HG03060 (cell line): ENCODE measurements around the gene VWA5B2.

Source experiments
- ATAC-seq: cut with Tn5 transposase; IDR thresholded peaks from one replicate; pipeline ENCODE4 v1.9.1; 2021; ENCODE audit warnings: low read depth, moderate number of reproducible peaks; ENCODE audit not compliant: unreplicated experiment

The VWA5B2 gene

GRCh38 chr3:184222521-184222920, 6.9 kb upstream of the VWA5B2 start:
- no peak for ATAC-seq

GRCh38 chr3:184223946-184224345, 5.4 kb upstream of the VWA5B2 start:
- ATAC-seq: no peak

GRCh38 chr3:184227481-184227935, 1.9 kb upstream of the VWA5B2 start:
- no peak for ATAC-seq

- ATAC-seq: no peak
Observed at GRCh38 chr3:184228376-184229137, 828 bp upstream of the VWA5B2 start.

GRCh38 chr3:184230081-184230602, 757 bp downstream of the VWA5B2 start:
- no peak for ATAC-seq

- ATAC-seq: no peak
Observed at GRCh38 chr3:184230603-184231528, 1.5 kb downstream of the VWA5B2 start.

GRCh38 chr3:184231671-184232070, 2.3 kb downstream of the VWA5B2 start:
- no peak for ATAC-seq

GRCh38 chr3:184233127-184233843, 3.9 kb downstream of the VWA5B2 start:
- ATAC-seq: no peak

GRCh38 chr3:184234224-184234623, 4.8 kb downstream of the VWA5B2 start:
- ATAC-seq: no peak

GRCh38 chr3:184234671-184235380, 5.4 kb downstream of the VWA5B2 start:
- ATAC-seq: no peak

- no peak for ATAC-seq
Observed at GRCh38 chr3:184235381-184236032, 6.1 kb downstream of the VWA5B2 start.

GRCh38 chr3:184236033-184236410, 6.6 kb downstream of the VWA5B2 start:
- no peak for ATAC-seq

GRCh38 chr3:184236636-184237035, 7.3 kb downstream of the VWA5B2 start:
- no peak for ATAC-seq

GRCh38 chr3:184237211-184237610, 7.8 kb downstream of the VWA5B2 start:
- ATAC-seq: no peak

- ATAC-seq: no peak
Observed at GRCh38 chr3:184237807-184238206, 8.4 kb downstream of the VWA5B2 start.

GRCh38 chr3:184238246-184238818, 8.9 kb downstream of the VWA5B2 start:
- ATAC-seq: no peak

- ATAC-seq: no peak
Observed at GRCh38 chr3:184239221-184239620, 9.8 kb downstream of the VWA5B2 start.

- ATAC-seq: no peak
Observed at GRCh38 chr3:184239708-184240107, 10.3 kb downstream of the VWA5B2 start.
